GM12878 (cell line): ENCODE data around the gene ADCK1. TPM values are rescaled to one million over a fixed set of nuclear protein-coding genes. Genes with fewer than 3 reads are reported as not detected.
"Not testable (repeated sequence)": the region's sequence is repeated elsewhere in the genome, so short reads cannot be mapped to it uniquely, and the experiment has no call there.

ENCODE experiments used
- ATAC-seq: fragments of 200-7000 bp; cut with Tn5 transposase; 3 replicates; pipeline ENCODE4 v1.9.1; 2020; ENCODE audit warnings: mild to moderate bottlenecking, moderate library complexity
- BruUV-seq: library from RNA; stranded (reverse); fragments of 400-500 nt; replicated peaks from 2 replicates; lab custom pipeline; 2021; lab: Mats Ljungman, UMichigan
- CTCF ChIA-PET: fragments of 300-600 bp; sonication (Branson Sonifier 250); formaldehyde crosslinking; extraction: SDS; loops from one replicate; lab custom pipeline; 2021; ENCODE audit warnings: inconsistent platforms; lab: Yijun Ruan, JAX
- POLR2A ChIA-PET: fragments of 350-600 bp; formaldehyde crosslinking; extraction: SDS; loops from one replicate; lab custom pipeline; 2021; ENCODE audit warnings: inconsistent platforms; lab: Charles Lee
- RAD21 ChIA-PET: fragments of 300-600 bp; sonication (Branson Sonifier 250); formaldehyde crosslinking; loops from one replicate; lab custom pipeline; 2023; ENCODE audit warnings: antibody characterized with exemption; ENCODE audit not compliant: unreplicated experiment; lab: Charles Lee
- SMC1A ChIA-PET: fragments of 300-600 bp; sonication (Branson Sonifier 250); formaldehyde crosslinking; loops from one replicate; lab custom pipeline; 2023; ENCODE audit not compliant: unreplicated experiment, uncharacterized antibody; lab: Charles Lee
- DNase-seq: peaks from one replicate; pipeline ENCODE4 v3.0.0-alpha.2; 2011; ENCODE audit warnings: low read depth, low spot score
- FAIRE-seq: peaks from 3 replicates; lab custom pipeline; 2011; peaks lifted over from hg19 to GRCh38; lab: Jason Lieb, UNC
- H2AFZ ChIP-seq: 2 replicates; pipeline ENCODE4 v1.6.0; 2011; ENCODE audit warnings: low read depth, low read length, control low read depth; ENCODE audit not compliant: control insufficient read depth
- H3K27ac ChIP-seq: 2 replicates; pipeline ENCODE4 v1.5.1; 2011; ENCODE audit warnings: control low read depth; ENCODE audit not compliant: control insufficient read depth, insufficient read depth
- H3K27me3 ChIP-seq, 2 experiments: replicated peaks in 1 of 2; 2 replicates each; pipeline versions ENCODE4 v1.6.0 to v1.6.1; 2011; ENCODE audit warnings: low read length in 1 of 2; ENCODE audit not compliant: control insufficient read depth in 2 of 2, insufficient read depth in 2 of 2
- H3K36me3 ChIP-seq, 2 experiments: 2 replicates each; pipeline ENCODE4 v1.5.1; 2011; ENCODE audit warnings: low read length in 1 of 2; ENCODE audit not compliant: control insufficient read depth in 2 of 2, insufficient read depth in 2 of 2
- H3K4me1 ChIP-seq: 2 replicates; pipeline ENCODE4 v1.6.1; 2011; ENCODE audit warnings: mild to moderate bottlenecking, low read length, moderate library complexity, mixed read lengths; ENCODE audit not compliant: control insufficient read depth, insufficient read depth
- H3K4me2 ChIP-seq: 2 replicates; pipeline ENCODE4 v1.6.0; 2011; ENCODE audit warnings: control low read depth; ENCODE audit not compliant: control insufficient read depth, insufficient read depth
- H3K4me3 ChIP-seq: fragments of 200-600 bp; sonication (generic); 2 replicates; pipeline ENCODE4 v1.5.1; 2016
- H3K79me2 ChIP-seq: 2 replicates; pipeline ENCODE4 v1.6.0; 2011; ENCODE audit warnings: low read length; ENCODE audit not compliant: control insufficient read depth, insufficient read depth
- H3K9ac ChIP-seq: 2 replicates; pipeline ENCODE4 v1.8.0; 2011; ENCODE audit warnings: low read length, control low read depth, mixed read lengths; ENCODE audit not compliant: control insufficient read depth, insufficient read depth
- H3K9me3 ChIP-seq: replicated peaks from 3 replicates; pipeline ENCODE4 v1.5.1; 2011; ENCODE audit warnings: mild to moderate bottlenecking, low read length; ENCODE audit not compliant: control insufficient read depth, insufficient read depth
- H4K20me1 ChIP-seq: 2 replicates; pipeline ENCODE4 v1.6.0; 2011; ENCODE audit not compliant: control insufficient read depth, insufficient read depth
- BACH1 ChIP-seq: fragments of 450-650 bp; IDR thresholded peaks from 2 replicates; pipeline ENCODE4 v1.6.1; 2017; ENCODE audit warnings: mild to moderate bottlenecking, borderline replicate concordance
- BHLHE40 ChIP-seq, 2 experiments: fragments of 450-650 bp in 1 of 2; IDR thresholded peaks; 2 replicates each; pipeline ENCODE4 v1.6.1; 2011 to 2017; ENCODE audit warnings: low read depth in 2 of 2, borderline replicate concordance in 1 of 2, improper control_type of control experiment in 1 of 2, low read length in 1 of 2, mild to moderate bottlenecking in 1 of 2
- NR2F1 ChIP-seq: fragments of 450-650 bp; conservative IDR thresholded peaks from 2 replicates; pipeline ENCODE4 v1.6.1; 2017; ENCODE audit warnings: mild to moderate bottlenecking
- TAF1 ChIP-seq: IDR thresholded peaks from 2 replicates; pipeline ENCODE4 v1.6.1; 2011; ENCODE audit warnings: mild to moderate bottlenecking, low read depth, low read length, borderline replicate concordance
- ZNF207 ChIP-seq: fragments of 450-650 bp; IDR thresholded peaks from 2 replicates; pipeline ENCODE4 v1.6.1; 2014; ENCODE audit warnings: antibody characterized with exemption, mild to moderate bottlenecking, borderline replicate concordance
- WGBS: methylation state at CpG from one replicate; pipeline ENCODE4 v1.1.6; 2016; ENCODE audit warnings: low lambda C conversion rate; ENCODE audit not compliant: insufficient replicate concordance, insufficient coverage; ENCODE audit errors: missing lambda C conversion rate; 5-methylcytosine and 5-hydroxymethylcytosine counted together
- in situ Hi-C: fragments of 300-500 bp; cut with MboI; formaldehyde crosslinking; loops from 9 replicates; pipeline ENCODE4 v1.14.3; 2018; ENCODE audit warnings: mixed read lengths
- intact Hi-C: fragments of 100-400 bp; cut with micrococcal nuclease; formaldehyde crosslinking; loops from one replicate; pipeline ENCODE4 v1.14.2; 2022; ENCODE audit not compliant: unreplicated experiment
- polyA plus RNA-seq, 11 experiments: library from polyadenylated mRNA; depleted of rRNA in 4 of 11; unstranded in 6 of 11; stranded (reverse) in 5 of 11; fragments of >200 nt; fragmentation: Nextera tagmentation in 4 of 11; fragmentation: Illumina TruSeq in 1 of 11; extraction: Ambion mirVana in 4 of 11; extraction: Trizol in 1 of 11; gene quantifications; 1 replicate in 1 of 11; 2 replicates in 10 of 11; pipeline versions ENCODE4 v1.2.1 to v1.2.3, GENCODE V29; 2011 to 2016; ENCODE audit warnings: inconsistent platforms in 2 of 11, missing spikeins in 2 of 11, low read depth in 1 of 11
- total RNA-seq, 4 experiments: library from RNA; depleted of rRNA in 3 of 4; stranded (reverse); fragments of >200 nt in 3 of 4; fragmentation: Illumina TruSeq in 1 of 4; extraction: Trizol in 1 of 4; gene quantifications; 2 replicates each; pipeline versions ENCODE4 v1.2.1 to v1.2.3, GENCODE V29; 2013 to 2021
- TF ChIP-seq, protein P1 (sequence below): fragments of 450-650 bp; IDR thresholded peaks from 2 replicates; pipeline ENCODE4 v1.6.1; 2017; ENCODE audit warnings: low read depth, mild to moderate bottlenecking, moderate library complexity
- TF ChIP-seq, protein P2 (sequence below): fragments of 450-650 bp; conservative IDR thresholded peaks from 2 replicates; pipeline ENCODE4 v1.6.1; 2017; ENCODE audit warnings: mild to moderate bottlenecking, moderate library complexity
- TF ChIP-seq, protein P3 (sequence below): IDR thresholded peaks from 2 replicates; pipeline ENCODE4 v1.6.1; 2012; ENCODE audit warnings: low read depth, low read length, improper control_type of control experiment

Gene ADCK1
- total and polyA plus RNA-seq, 10 of the 15 experiments (the other 5 are each of a cell fraction or from before 2014, with no cell fraction given): 3.3 to 8.5 (median 5.1) TPM

DNA sequence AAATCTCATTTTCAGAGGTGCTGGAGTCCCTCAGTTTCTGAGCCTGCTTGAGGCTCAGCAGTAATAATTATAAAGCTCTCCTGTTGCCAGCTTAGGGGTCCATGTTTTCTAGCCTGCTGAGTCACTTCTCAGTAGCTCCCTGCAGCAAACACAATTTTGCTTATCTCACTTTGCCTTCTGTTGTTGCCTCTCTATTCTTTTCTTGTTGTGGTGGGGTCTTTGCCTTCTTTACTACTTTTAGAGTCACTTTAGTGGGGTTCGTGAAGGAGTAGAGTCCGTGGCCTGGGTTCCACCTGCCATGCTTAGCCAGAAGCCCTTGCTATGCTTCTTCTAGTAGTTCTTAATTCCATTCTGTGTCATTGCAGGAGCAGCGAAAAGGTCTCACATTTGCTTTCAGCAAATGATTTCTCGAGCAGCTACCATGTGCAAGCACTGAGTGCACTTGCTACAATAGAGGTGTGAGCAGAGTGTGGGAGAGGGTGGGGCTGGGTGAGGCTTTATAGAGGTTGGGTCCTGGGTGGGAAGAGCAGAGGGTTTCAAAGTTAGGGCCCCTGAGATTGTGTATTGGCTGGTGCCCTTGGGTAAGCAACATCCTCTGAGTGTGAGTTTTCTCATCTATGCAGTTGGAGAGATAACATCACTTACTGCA lies 114.3 kb downstream of the ADCK1 start (continued):
- TF ChIP-seq NR2F1 (no peak), BHLHE40 (IDR thresholded peaks at IDR 0.05; ENCODE audit: borderline replicate concordance in 1 of 2, low read depth in 2 of 2, low read length in 1 of 2) (no peak)

DNA sequence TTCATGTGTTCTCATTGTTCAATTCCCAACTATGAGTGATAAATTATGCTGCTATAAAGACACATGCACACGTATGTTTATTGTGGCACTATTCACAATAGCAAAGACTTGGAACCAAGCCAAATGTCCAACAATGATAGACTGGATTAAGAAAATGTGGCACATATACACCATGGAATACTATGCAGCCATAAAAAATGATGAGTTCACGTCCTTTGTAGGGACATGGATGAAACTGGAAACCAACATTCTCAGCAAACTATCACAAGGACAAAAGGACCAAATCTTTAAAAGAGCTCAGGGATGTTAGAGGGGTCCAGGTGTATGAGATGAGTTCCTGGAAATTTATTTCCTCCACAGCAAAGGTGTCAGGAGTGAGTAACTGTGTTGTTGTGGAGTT lies 115.5 kb downstream of the ADCK1 start:
- H3K4me1 ChIP-seq, RAD21 ChIA-PET, SMC1A ChIA-PET, H3K4me3 ChIP-seq, H3K27me3 ChIP-seq, H4K20me1 ChIP-seq, CTCF ChIA-PET, H3K79me2 ChIP-seq, ATAC-seq, intact Hi-C loops, POLR2A ChIA-PET, H3K36me3 ChIP-seq, H3K27ac ChIP-seq, H2AFZ ChIP-seq, H3K4me2 ChIP-seq, H3K9me3 ChIP-seq, H3K9ac ChIP-seq, FAIRE-seq, BruUV-seq, in situ Hi-C loops, DNase-seq: not testable (repeated sequence)
- 70% methylated on average over 2 of the region's 2 CpGs for WGBS

DNA sequence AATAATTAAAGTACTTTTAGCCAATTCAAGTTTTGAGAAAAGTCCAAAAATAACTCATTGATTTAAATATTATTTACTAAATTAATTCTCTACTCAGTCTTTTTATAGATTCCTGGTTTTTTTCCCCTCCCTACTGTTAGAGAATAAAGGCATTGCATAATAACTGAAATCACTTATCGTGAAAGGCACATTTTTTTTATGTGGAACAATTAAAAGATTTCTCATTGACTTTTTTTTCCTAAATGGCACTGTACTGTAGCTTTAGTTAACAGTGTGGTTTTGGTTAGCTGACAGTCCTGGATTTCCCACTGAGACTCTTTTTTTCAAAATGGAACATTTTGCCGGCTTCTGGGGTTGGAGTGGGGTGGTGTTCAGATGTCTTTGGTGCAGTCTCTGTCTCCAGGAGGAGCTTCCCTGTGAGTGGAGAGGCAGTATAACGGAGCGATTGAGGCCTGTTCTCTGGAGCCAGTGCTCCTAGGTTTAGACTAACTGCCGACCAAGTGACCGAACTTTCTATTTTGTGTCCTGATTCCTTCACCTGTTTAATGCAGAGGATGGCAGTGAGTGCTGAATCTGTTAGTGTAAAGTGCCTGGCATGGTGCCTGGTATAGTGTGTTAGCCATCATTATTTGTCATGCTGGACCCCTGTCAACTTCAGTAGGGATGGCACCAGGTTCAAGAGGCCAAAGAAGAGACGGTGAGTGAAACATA lies 117.7 kb downstream of the ADCK1 start:
- H3K27me3 ChIP-seq: no peaks in the 10 kb centered on the region
- ChIA-PET RAD21 (no interaction called here), POLR2A (no interaction called here), CTCF (no interaction called here), SMC1A (no interaction called here)
- no peaks in the 10 kb centered on the region for H3K9me3 ChIP-seq
- no peak overlapping the region for H2AFZ ChIP-seq
- no peak overlapping the region for H3K4me2 ChIP-seq
- no TSS peak for BruUV-seq
- H3K4me1 ChIP-seq: no peaks in the 10 kb centered on the region
- H3K36me3 ChIP-seq: no peaks in the 10 kb centered on the region
- intact Hi-C loops: no loop called here
- WGBS: 85% methylated on average over 7 of the region's 7 CpGs
- no peak overlapping the region for H3K27ac ChIP-seq
- in situ Hi-C loops: no loop called here
- H3K9ac ChIP-seq: no peak overlapping the region
- FAIRE-seq: no peak
- no peak for DNase-seq
- H3K4me3 ChIP-seq: no peak overlapping the region
- H3K79me2 ChIP-seq: no peaks in the 10 kb centered on the region
- H4K20me1 ChIP-seq: no peaks in the 10 kb centered on the region
- ATAC-seq: no peak
- no peak for TF ChIP-seq TAF1
- TF ChIP-seq BACH1: no peak
- no peak for TF ChIP-seq ZNF207
- TF ChIP-seq, protein P1, sequence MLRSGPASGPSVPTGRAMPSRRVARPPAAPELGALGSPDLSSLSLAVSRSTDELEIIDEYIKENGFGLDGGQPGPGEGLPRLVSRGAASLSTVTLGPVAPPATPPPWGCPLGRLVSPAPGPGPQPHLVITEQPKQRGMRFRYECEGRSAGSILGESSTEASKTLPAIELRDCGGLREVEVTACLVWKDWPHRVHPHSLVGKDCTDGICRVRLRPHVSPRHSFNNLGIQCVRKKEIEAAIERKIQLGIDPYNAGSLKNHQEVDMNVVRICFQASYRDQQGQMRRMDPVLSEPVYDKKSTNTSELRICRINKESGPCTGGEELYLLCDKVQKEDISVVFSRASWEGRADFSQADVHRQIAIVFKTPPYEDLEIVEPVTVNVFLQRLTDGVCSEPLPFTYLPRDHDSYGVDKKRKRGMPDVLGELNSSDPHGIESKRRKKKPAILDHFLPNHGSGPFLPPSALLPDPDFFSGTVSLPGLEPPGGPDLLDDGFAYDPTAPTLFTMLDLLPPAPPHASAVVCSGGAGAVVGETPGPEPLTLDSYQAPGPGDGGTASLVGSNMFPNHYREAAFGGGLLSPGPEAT: no peak
- TF ChIP-seq, protein P2, sequence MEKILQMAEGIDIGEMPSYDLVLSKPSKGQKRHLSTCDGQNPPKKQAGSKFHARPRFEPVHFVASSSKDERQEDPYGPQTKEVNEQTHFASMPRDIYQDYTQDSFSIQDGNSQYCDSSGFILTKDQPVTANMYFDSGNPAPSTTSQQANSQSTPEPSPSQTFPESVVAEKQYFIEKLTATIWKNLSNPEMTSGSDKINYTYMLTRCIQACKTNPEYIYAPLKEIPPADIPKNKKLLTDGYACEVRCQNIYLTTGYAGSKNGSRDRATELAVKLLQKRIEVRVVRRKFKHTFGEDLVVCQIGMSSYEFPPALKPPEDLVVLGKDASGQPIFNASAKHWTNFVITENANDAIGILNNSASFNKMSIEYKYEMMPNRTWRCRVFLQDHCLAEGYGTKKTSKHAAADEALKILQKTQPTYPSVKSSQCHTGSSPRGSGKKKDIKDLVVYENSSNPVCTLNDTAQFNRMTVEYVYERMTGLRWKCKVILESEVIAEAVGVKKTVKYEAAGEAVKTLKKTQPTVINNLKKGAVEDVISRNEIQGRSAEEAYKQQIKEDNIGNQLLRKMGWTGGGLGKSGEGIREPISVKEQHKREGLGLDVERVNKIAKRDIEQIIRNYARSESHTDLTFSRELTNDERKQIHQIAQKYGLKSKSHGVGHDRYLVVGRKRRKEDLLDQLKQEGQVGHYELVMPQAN: no peak
- TF ChIP-seq, protein P3, sequence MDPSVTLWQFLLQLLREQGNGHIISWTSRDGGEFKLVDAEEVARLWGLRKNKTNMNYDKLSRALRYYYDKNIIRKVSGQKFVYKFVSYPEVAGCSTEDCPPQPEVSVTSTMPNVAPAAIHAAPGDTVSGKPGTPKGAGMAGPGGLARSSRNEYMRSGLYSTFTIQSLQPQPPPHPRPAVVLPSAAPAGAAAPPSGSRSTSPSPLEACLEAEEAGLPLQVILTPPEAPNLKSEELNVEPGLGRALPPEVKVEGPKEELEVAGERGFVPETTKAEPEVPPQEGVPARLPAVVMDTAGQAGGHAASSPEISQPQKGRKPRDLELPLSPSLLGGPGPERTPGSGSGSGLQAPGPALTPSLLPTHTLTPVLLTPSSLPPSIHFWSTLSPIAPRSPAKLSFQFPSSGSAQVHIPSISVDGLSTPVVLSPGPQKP: no peak
